ENCODE data around the gene NAV3. TPM values are rescaled to one million over a fixed set of nuclear protein-coding genes. Genes with fewer than 3 reads are reported as not detected.

NAV3 gene
- total RNA-seq, 1 experiment from 2014 or later, result 3.0 TPM

- Histone ChIP-seq H3K4me1 (ENCODE audit: insufficient read depth, low read length) (no peaks in the 10 kb centered on the region; the same call in 1 of the 2 replicates), H3K27ac (ENCODE audit: insufficient read length, low read depth, low read length) (no peak overlapping the region), H4K91ac (ENCODE audit: insufficient read length, low read depth, low read length) (no peak overlapping the region), H3K4me2 (ENCODE audit: insufficient read depth, insufficient read length, low read length) (no peak overlapping the region), H3K4ac (ENCODE audit: low read depth, low read length) (no peak overlapping the region), H2BK20ac (ENCODE audit: low read depth, low read length, poor library complexity, severe bottlenecking) (no peak overlapping the region), H2AK5ac (ENCODE audit: insufficient read length, low read length) (no peak overlapping the region), H2BK12ac (ENCODE audit: insufficient read length, low read depth, low read length) (no peak overlapping the region), H3K79me1 (ENCODE audit: insufficient read depth, low read depth, low read length, poor library complexity, severe bottlenecking) (no peaks in the 10 kb centered on the region), H2BK15ac (ENCODE audit: low read depth, low read length) (no peak overlapping the region), H3K14ac (ENCODE audit: insufficient read depth, low read length) (no peak overlapping the region), H3K23ac (ENCODE audit: insufficient read length, low read depth, low read length) (no peak overlapping the region), H3K9me3 (ENCODE audit: control insufficient read depth, low read depth, low read length) (no peaks in the 10 kb centered on the region), H3T11ph (ENCODE audit: low read length) (no peak overlapping the region), H4K5ac (ENCODE audit: insufficient read length, low read depth, low read length) (no peak overlapping the region), H3K18ac (ENCODE audit: insufficient read length, low read depth, low read length) (no peak overlapping the region), H4K20me1 (ENCODE audit: control insufficient read depth, insufficient read depth, insufficient read length) (no peaks in the 10 kb centered on the region), H2BK120ac (ENCODE audit: low read depth, low read length, poor library complexity, severe bottlenecking) (no peak overlapping the region), H3K9ac (ENCODE audit: extremely low read depth, insufficient read length, low read length) (no peak overlapping the region), H3K56ac (ENCODE audit: insufficient read length, low read depth, low read length) (no peak overlapping the region), H3K79me2 (ENCODE audit: insufficient read depth, low read length) (no peaks in the 10 kb centered on the region), H2BK5ac (ENCODE audit: insufficient read length, low read length) (no peak overlapping the region), H2AFZ (ENCODE audit: low read length) (no peak overlapping the region), H4K8ac (replicated peaks; ENCODE audit: insufficient read length, low read depth, low read length) (no peak overlapping the region), H3K27me3 (ENCODE audit: insufficient read depth, low read length) (no peaks in the 10 kb centered on the region), H3K23me2 (ENCODE audit: insufficient read length, low read depth, low read length, poor library complexity, severe bottlenecking) (no peaks in the 10 kb centered on the region)
- Mint-ChIP-seq H3K4me1 (peaks cover 0 to 5% of the 10 kb centered on the region in 2 experiments; a peak in 2 of 4 replicates), H3K4me3 (no peak overlapping the region), H3K27ac (no peak overlapping the region), H3K36me3 (ENCODE audit: insufficient read depth in 1 of 3, low read depth in 3 of 3) (no peaks in the 10 kb centered on the region), H3K27me3 (ENCODE audit: low read depth) (no peaks in the 10 kb centered on the region), H3K9me3 (no peaks in the 10 kb centered on the region)
- WGBS (ENCODE audit: extremely low coverage, insufficient read length, low lambda C conversion rate), result no CpG with 5 or more reads among the region's 3 CpGs
- no peak for TF ChIP-seq CTCF (conservative IDR thresholded peaks at IDR 0.05)
- no peak for DNase-seq
Measured at GRCh38 chr12:77918046-77918445, 87.4 kb downstream of the NAV3 start.
